Medulla oblongata (tissue), 1 donor: ENCODE measurements around the gene ATAD3C.
A peak's percentile ranks its signal among the peaks of the same experiment; 100 is the strongest.
"Not testable (repeated sequence)": the region's sequence is repeated elsewhere in the genome, so short reads cannot be mapped to it uniquely, and the experiment has no call there.

Experiments used
- DNase-seq: peaks from one replicate; pipeline ENCODE4 v3.0.0-alpha.2; 2015; ENCODE audit errors: extremely low spot score

ATAD3C gene

GRCh38 chr1:1418464-1419362 is 30.8 kb upstream of the ATAD3C start:
- DNase-seq, result no peak

- DNase-seq, result no peak
Measured at GRCh38 chr1:1419363-1419812, 30.1 kb upstream of the ATAD3C start.

GRCh38 chr1:1419813-1420653 is 29.5 kb upstream of the ATAD3C start:
- no peak for DNase-seq

GRCh38 chr1:1420654-1421141 is 28.8 kb upstream of the ATAD3C start:
- no peak for DNase-seq

- no peak for DNase-seq
Measured at GRCh38 chr1:1421147-1421906, 28.2 kb upstream of the ATAD3C start, which contains the start of gene ANKRD65. ANKRD65 (minus strand) TSS chr1:1421276; CDS start chr1:1421005, 271 bp downstream.

- no peak for DNase-seq
Measured at GRCh38 chr1:1421907-1422464, 27.5 kb upstream of the ATAD3C start.

- no peak for DNase-seq
Measured at GRCh38 chr1:1422465-1423244, 26.8 kb upstream of the ATAD3C start.

GRCh38 chr1:1423245-1423597 is 26.3 kb upstream of the ATAD3C start:
- no peak for DNase-seq

- no peak for DNase-seq
Measured at GRCh38 chr1:1424707-1425106, 24.8 kb upstream of the ATAD3C start.

GRCh38 chr1:1425426-1425752 is 24.1 kb upstream of the ATAD3C start:
- no peak for DNase-seq

GRCh38 chr1:1425753-1426495 is 23.6 kb upstream of the ATAD3C start:
- peak; percentile 75 for DNase-seq

- DNase-seq, result peak; percentile 80
Measured at GRCh38 chr1:1426496-1427105, 22.9 kb upstream of the ATAD3C start.

GRCh38 chr1:1427106-1427819 is 22.2 kb upstream of the ATAD3C start:
- no peak for DNase-seq

- no peak for DNase-seq
Measured at GRCh38 chr1:1427820-1428148, 21.7 kb upstream of the ATAD3C start.

GRCh38 chr1:1428174-1428573 is 21.3 kb upstream of the ATAD3C start:
- DNase-seq, result no peak

GRCh38 chr1:1428967-1429366 is 20.5 kb upstream of the ATAD3C start:
- not testable (repeated sequence) for DNase-seq

GRCh38 chr1:1429671-1430073 is 19.8 kb upstream of the ATAD3C start:
- DNase-seq, result no peak

- DNase-seq, result peak; percentile 73
Measured at GRCh38 chr1:1430114-1430982, 19.1 kb upstream of the ATAD3C start.
